Parathyroid adenoma (tissue), 2 donors: Measurements from ENCODE around the gene PIEZO1.

Source experiments
- H2AFZ ChIP-seq: fragments of 300-600 bp; sonication (generic); one replicate; pipeline ENCODE4 v1.7.0; 2017; ENCODE audit warnings: antibody characterized with exemption, mild to moderate bottlenecking
- H3K27ac ChIP-seq: fragments of 300-600 bp; sonication (generic); one replicate; pipeline ENCODE4 v1.7.0; 2017
- H3K27me3 ChIP-seq: fragments of 300-600 bp; sonication (generic); one replicate; pipeline ENCODE4 v1.7.0; 2017; ENCODE audit warnings: low read length; ENCODE audit not compliant: control insufficient read depth, insufficient read depth
- H3K36me3 ChIP-seq: fragments of 300-600 bp; sonication (generic); one replicate; pipeline ENCODE4 v1.7.0; 2017; ENCODE audit warnings: low read length; ENCODE audit not compliant: control insufficient read depth, insufficient read depth
- H3K4me1 ChIP-seq: fragments of 300-600 bp; sonication (generic); one replicate; pipeline ENCODE4 v1.7.0; 2017; ENCODE audit warnings: control low read depth
- H3K4me2 ChIP-seq: fragments of 300-600 bp; sonication (generic); one replicate; pipeline ENCODE4 v1.7.0; 2017; ENCODE audit warnings: low read length
- H3K4me3 ChIP-seq: fragments of 300-600 bp; sonication (generic); one replicate; pipeline ENCODE4 v1.7.0; 2017; ENCODE audit warnings: low read depth, low read length
- H3K79me2 ChIP-seq: fragments of 300-600 bp; sonication (generic); one replicate; pipeline ENCODE4 v1.7.0; 2017; ENCODE audit warnings: control low read depth
- H3K9ac ChIP-seq: fragments of 300-600 bp; sonication (generic); one replicate; pipeline ENCODE4 v1.7.0; 2017; ENCODE audit warnings: mild to moderate bottlenecking
- H3K9me3 ChIP-seq: fragments of 300-600 bp; sonication (generic); one replicate; pipeline ENCODE4 v1.7.0; 2017; ENCODE audit warnings: low read length; ENCODE audit not compliant: control insufficient read depth
- TF ChIP-seq, protein P1 (sequence below): fragments of 300-600 bp; sonication (generic); IDR thresholded peaks from one replicate; pipeline ENCODE4 v1.7.0; 2017; ENCODE audit warnings: antibody characterized with exemption, mild to moderate bottlenecking
- donor health status: primary hyperparathyroidism.

PIEZO1 gene

GRCh38 chr16:88759245-88759975, 25.6 kb downstream of the PIEZO1 start:
- Histone ChIP-seq H3K4me2 (no peak overlapping the region), H3K9me3 (no peaks in the 10 kb centered on the region), H3K36me3 (no peaks in the 10 kb centered on the region), H3K4me1 (peaks cover 7% of the 10 kb centered on the region), H3K27me3 (no peaks in the 10 kb centered on the region), H2AFZ (no peak overlapping the region), H3K4me3 (no peak overlapping the region), H3K79me2 (peaks cover 8% of the 10 kb centered on the region), H3K9ac (no peak overlapping the region), H3K27ac (no peak overlapping the region)
- TF ChIP-seq, protein P1, sequence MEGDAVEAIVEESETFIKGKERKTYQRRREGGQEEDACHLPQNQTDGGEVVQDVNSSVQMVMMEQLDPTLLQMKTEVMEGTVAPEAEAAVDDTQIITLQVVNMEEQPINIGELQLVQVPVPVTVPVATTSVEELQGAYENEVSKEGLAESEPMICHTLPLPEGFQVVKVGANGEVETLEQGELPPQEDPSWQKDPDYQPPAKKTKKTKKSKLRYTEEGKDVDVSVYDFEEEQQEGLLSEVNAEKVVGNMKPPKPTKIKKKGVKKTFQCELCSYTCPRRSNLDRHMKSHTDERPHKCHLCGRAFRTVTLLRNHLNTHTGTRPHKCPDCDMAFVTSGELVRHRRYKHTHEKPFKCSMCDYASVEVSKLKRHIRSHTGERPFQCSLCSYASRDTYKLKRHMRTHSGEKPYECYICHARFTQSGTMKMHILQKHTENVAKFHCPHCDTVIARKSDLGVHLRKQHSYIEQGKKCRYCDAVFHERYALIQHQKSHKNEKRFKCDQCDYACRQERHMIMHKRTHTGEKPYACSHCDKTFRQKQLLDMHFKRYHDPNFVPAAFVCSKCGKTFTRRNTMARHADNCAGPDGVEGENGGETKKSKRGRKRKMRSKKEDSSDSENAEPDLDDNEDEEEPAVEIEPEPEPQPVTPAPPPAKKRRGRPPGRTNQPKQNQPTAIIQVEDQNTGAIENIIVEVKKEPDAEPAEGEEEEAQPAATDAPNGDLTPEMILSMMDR = no peak

DNA sequence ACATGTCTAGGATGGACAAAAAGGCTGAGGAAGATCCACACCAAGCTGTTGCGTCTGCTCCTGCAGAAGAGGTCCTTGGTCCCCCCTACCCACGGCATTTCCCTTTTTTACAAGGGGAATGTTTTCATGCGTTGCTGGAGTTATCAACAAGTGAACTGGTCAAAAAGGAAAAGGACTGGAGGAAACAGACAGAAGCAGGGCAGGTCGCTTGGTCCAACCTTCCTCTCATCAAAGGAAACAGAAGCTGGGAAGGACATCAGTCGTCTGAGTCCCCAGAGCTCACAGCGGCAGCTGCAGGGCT, 26.1 kb downstream of the PIEZO1 start:
- Histone ChIP-seq H3K4me3 (no peak overlapping the region), H3K9ac (no peak overlapping the region), H3K27ac (no peak overlapping the region), H3K4me1 (peaks cover 7% of the 10 kb centered on the region), H3K4me2 (no peak overlapping the region), H3K9me3 (no peaks in the 10 kb centered on the region), H3K27me3 (no peaks in the 10 kb centered on the region), H2AFZ (no peak overlapping the region), H3K79me2 (peaks cover 8% of the 10 kb centered on the region), H3K36me3 (no peaks in the 10 kb centered on the region)
- TF ChIP-seq, protein P1 = no peak

DNA sequence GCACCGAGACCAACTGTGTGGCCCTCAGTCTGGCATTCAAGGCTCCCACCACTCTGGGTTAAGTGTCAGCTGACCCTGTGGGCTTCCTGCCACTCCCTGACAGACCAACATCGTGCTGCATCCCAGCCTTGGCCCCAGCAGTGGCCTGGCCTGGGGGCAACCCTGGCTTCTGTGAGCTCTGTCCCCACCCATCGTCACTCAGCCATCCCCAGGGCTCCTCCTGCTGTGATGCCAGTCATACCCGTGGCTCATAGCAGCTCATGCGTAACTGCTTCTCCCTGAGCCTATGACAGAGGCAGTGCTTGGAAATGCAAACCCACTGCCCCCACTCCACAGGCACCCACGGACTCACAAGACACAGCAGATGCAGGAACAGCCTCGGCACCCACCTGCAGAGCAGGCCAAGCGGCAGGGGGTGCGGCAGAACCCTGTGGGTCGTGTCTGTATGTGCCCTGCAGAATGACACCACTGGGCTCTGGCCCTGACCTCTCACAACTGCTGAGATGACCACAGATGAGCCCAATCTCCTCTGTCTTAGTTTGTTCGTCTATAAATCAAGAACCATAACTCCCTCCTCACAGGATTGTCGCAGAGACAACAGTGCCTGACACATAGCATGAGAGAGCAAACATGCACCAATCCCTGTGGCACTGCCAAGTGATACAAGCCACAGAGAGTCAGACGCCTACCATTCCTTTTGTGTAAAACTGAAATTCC, 26.6 kb downstream of the PIEZO1 start:
- no peak overlapping the region for H2AFZ ChIP-seq
- H3K27me3 ChIP-seq = no peaks in the 10 kb centered on the region
- TF ChIP-seq, protein P1 = no peak
- no peak overlapping the region for H3K9ac ChIP-seq
- no peaks in the 10 kb centered on the region for H3K9me3 ChIP-seq
- H3K4me1 ChIP-seq = peaks cover 7% of the 10 kb centered on the region
- no peak overlapping the region for H3K27ac ChIP-seq
- H3K4me3 ChIP-seq = no peak overlapping the region
- H3K79me2 ChIP-seq = peaks cover 8% of the 10 kb centered on the region
- no peak overlapping the region for H3K4me2 ChIP-seq
- no peaks in the 10 kb centered on the region for H3K36me3 ChIP-seq

- Histone ChIP-seq H3K4me3 (no peak overlapping the region), H3K9me3 (no peaks in the 10 kb centered on the region), H3K9ac (no peak overlapping the region), H2AFZ (no peak overlapping the region), H3K4me1 (peaks cover 5% of the 10 kb centered on the region), H3K36me3 (no peaks in the 10 kb centered on the region), H3K4me2 (no peak overlapping the region), H3K27ac (no peak overlapping the region), H3K79me2 (no peaks in the 10 kb centered on the region), H3K27me3 (no peaks in the 10 kb centered on the region)
- TF ChIP-seq, protein P1 = no peak
Observed at GRCh38 chr16:88755745-88756443, 29.1 kb downstream of the PIEZO1 start.
